Esophagus (tissue), 2 donors: ENCODE measurements around the gene QPCT. TPM values are rescaled to one million over a fixed set of nuclear protein-coding genes. Genes with fewer than 3 reads are reported as not detected.

Source experiments
- H3K27ac ChIP-seq, 2 donors: one replicate each; pipeline ENCODE4 v1.5.1; 2013; ENCODE audit warnings: low read depth in 2 of 2, mild to moderate bottlenecking in 2 of 2, inconsistent platforms in 1 of 2, low read length in 1 of 2, moderate library complexity in 1 of 2
- H3K27me3 ChIP-seq, 2 donors: one replicate each; pipeline ENCODE4 v1.6.1; 2013; ENCODE audit warnings: low read length in 2 of 2, control low read depth in 1 of 2, mild to moderate bottlenecking in 1 of 2; ENCODE audit not compliant: insufficient read depth in 2 of 2, control insufficient read depth in 1 of 2
- H3K36me3 ChIP-seq, 2 donors: one replicate each; pipeline ENCODE4 v1.6.1; 2013; ENCODE audit warnings: low read length in 1 of 2; ENCODE audit not compliant: control insufficient read depth in 2 of 2, insufficient read depth in 2 of 2
- H3K4me1 ChIP-seq, 2 donors: one replicate each; pipeline ENCODE4 v1.6.1; 2013; ENCODE audit warnings: low read length in 1 of 2; ENCODE audit not compliant: control insufficient read depth in 2 of 2, insufficient read depth in 2 of 2
- H3K4me3 ChIP-seq, 2 donors: one replicate each; pipeline ENCODE4 v1.5.1; 2013; ENCODE audit warnings: low read length in 2 of 2, mild to moderate bottlenecking in 2 of 2, low read depth in 1 of 2, moderate library complexity in 1 of 2
- H3K9me3 ChIP-seq, 2 donors: one replicate each; pipeline ENCODE4 v1.6.1; 2013; ENCODE audit warnings: mild to moderate bottlenecking in 2 of 2, low read depth in 1 of 2, low read length in 1 of 2, moderate library complexity in 1 of 2; ENCODE audit not compliant: control insufficient read depth in 2 of 2, insufficient read depth in 1 of 2
- WGBS, 2 donors: extraction: QIAGEN DNeasy Blood & Tissue Kit; methylation state at CpG; one replicate each; pipeline ENCODE4 v1.1.7; 2013; 5-methylcytosine and 5-hydroxymethylcytosine counted together
- polyA plus RNA-seq, 2 donors: library from polyadenylated mRNA; stranded (reverse); fragments of 200-250 nt; gene quantifications; one replicate each; pipeline ENCODE4 v1.2.3, GENCODE V29; 2013
- donor health status: healthy with polysubstance abuse.
- donor health status: Bipolar disorder and iron deficiency.

The QPCT gene
- polyA plus RNA-seq, 2 donors = 1.2 to 1.8 TPM

GRCh38 chr2:37415128-37415820, 70.8 kb downstream of the QPCT start:
- H3K9me3 ChIP-seq = no peaks in the 10 kb centered on the region
- H3K4me1 ChIP-seq = no peaks in the 10 kb centered on the region
- no peak overlapping the region for H3K27ac ChIP-seq
- no peaks in the 10 kb centered on the region for H3K27me3 ChIP-seq
- no peak overlapping the region for H3K4me3 ChIP-seq
- WGBS, 2 donors = 93 to 94% methylated on average over 7 of the region's 7 CpGs
- H3K36me3 ChIP-seq = no peaks in the 10 kb centered on the region

GRCh38 chr2:37417321-37417720, 72.9 kb downstream of the QPCT start:
- H3K36me3 ChIP-seq = no peaks in the 10 kb centered on the region
- H3K4me1 ChIP-seq = no peaks in the 10 kb centered on the region
- H3K9me3 ChIP-seq = no peaks in the 10 kb centered on the region
- no peak overlapping the region for H3K27ac ChIP-seq
- no peak overlapping the region for H3K4me3 ChIP-seq
- no peaks in the 10 kb centered on the region for H3K27me3 ChIP-seq
- 50 to 55% methylated on average over 4 of the region's 4 CpGs for WGBS, 2 donors

- Histone ChIP-seq H3K9me3 (no peaks in the 10 kb centered on the region), H3K27me3 (no peaks in the 10 kb centered on the region), H3K4me3 (no peak overlapping the region), H3K4me1 (no peaks in the 10 kb centered on the region), H3K36me3 (no peaks in the 10 kb centered on the region), H3K27ac (no peak overlapping the region)
- WGBS, 2 donors = 70 to 82% methylated on average over 6 of the region's 6 CpGs
These were observed 74.5 kb downstream of the QPCT start for GRCh38 chr2:37418956-37419355.

GRCh38 chr2:37421686-37422085, 77.3 kb downstream of the QPCT start:
- H3K4me1 ChIP-seq = no peaks in the 10 kb centered on the region
- no peaks in the 10 kb centered on the region for H3K9me3 ChIP-seq
- 84 to 87% methylated on average over 6 of the region's 6 CpGs for WGBS, 2 donors
- H3K27me3 ChIP-seq = no peaks in the 10 kb centered on the region
- H3K27ac ChIP-seq = no peak overlapping the region
- no peaks in the 10 kb centered on the region for H3K36me3 ChIP-seq
- H3K4me3 ChIP-seq = no peak overlapping the region

GRCh38 chr2:37422816-37423215, 78.4 kb downstream of the QPCT start:
- Histone ChIP-seq H3K4me3 (no peak overlapping the region), H3K9me3 (no peaks in the 10 kb centered on the region), H3K36me3 (no peaks in the 10 kb centered on the region), H3K27me3 (no peaks in the 10 kb centered on the region), H3K27ac (no peak overlapping the region), H3K4me1 (no peaks in the 10 kb centered on the region)
- WGBS, 2 donors = 87 to 93% methylated on average over 4 of the region's 4 CpGs

Other genes with a start within 250 kb of the QPCT start
- 1 to 10 TPM; 3.6 to 4.0 TPM for gene EIF2AK2, start 187.7 kb upstream of the QPCT start, polyA plus RNA-seq
- not detected for gene SULT6B1, start 156.0 kb upstream of the QPCT start, polyA plus RNA-seq
- gene CEBPZOS, start 148.1 kb upstream of the QPCT start, polyA plus RNA-seq = 10 to 100 TPM; 19.1 to 53.7 TPM
- 10 to 100 TPM; 32.5 to 37.4 TPM for gene CEBPZ, start 113.0 kb upstream of the QPCT start, polyA plus RNA-seq
- gene NDUFAF7, start 113.0 kb upstream of the QPCT start, polyA plus RNA-seq = 1 to 10 TPM; 6.9 to 8.1 TPM
- gene PRKD3, start 19.8 kb upstream of the QPCT start, polyA plus RNA-seq = 1 to 10 TPM; 3.7 to 3.8 TPM